NCI-H1417 (cell line): ENCODE measurements around the gene TMEM41A.

Source experiments
- DNase-seq, 3 experiments: peaks; one replicate each; lab custom pipeline; 2025; lab: John Stamatoyannopoulos, UW

Gene TMEM41A

DNA sequence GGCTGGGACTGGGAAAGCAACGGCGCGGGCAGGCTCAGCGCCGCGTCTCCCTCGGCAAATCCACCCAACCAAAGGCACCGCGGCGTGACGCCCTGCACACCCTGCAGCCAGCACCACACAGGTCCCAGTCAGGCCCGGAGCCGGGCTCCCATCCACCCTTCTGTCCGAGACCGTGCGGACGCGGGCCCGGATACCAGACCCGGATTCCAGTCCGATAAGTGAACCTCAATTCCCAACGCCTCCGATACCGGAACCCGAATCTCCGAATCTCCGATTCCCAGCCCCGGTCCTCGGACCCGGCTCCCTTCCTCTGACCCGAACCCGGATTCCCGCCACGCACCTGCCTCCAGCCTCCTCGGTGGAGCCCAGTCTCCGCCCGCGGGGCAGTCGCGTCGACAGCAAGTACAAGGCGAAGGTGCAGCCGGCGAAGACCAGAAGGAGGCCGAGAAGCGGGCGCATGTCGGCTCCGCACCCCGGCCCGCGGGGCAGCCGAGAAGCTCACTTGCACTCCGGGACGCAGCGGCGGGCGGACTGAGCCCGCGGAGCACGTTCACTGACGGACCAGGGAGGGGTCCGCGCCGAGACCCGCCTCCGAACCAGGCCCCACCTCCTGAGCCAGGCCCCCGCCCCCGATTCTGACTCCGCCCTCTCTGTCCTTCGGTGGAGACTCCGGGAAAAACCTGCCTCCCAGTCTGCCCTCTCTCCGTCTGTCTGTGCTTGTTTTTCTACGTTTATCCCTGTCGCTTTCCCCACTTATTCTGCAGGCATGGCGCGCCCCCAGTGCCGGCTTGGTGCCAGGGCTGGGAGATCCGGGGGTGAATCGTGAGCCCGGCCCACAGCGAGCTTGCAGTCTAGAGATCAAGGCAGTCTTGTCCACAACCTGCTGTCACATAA, at the start of gene TMEM41A:
Gene TMEM41A (minus strand): TSS at position 533 of the 894 bp plus-strand sequence. CDS start 74 bp downstream, at position 459.
- peak; percentile 90 to 95 (median 94) for DNase-seq

DNA sequence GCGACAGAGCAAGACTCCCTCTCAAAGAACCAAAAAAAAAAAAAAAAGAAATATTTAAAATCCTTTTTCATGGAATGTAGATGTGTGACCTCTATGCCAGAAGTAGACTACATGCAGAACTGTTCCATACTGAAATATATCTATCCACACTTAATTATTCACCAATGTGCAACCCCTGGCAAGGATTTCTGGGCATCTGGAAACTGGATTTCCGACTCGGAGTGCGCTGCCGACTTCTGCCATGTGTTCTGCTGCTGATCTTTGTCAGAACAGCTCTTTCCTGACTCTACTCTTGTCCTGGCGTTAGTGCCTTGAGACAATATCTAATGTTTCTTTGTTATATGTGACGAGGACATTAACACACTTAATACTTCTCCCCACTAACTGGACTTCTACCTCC, 41.9 kb upstream of the TMEM41A start:
- no peak for DNase-seq

DNA sequence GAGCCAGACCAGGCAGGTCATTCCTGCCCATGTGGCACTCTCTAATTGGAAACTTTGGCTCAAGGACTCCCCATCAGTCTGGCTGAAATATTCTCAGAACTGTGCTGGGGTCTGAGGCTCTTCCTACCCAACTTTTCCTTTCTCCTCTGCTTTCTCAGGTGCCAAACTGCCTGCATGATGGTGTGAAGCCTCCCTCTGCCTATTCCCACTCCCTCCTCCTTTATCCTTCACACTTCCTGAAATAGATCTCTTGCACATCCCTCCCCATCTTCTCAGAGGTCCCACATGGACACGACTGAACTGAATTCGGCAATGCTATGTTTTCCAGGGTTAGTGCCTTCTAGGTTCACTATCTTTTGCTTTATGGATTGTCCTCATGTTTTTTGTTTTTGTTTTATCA, 41.1 kb upstream of the TMEM41A start:
- DNase-seq, result no peak

DNA sequence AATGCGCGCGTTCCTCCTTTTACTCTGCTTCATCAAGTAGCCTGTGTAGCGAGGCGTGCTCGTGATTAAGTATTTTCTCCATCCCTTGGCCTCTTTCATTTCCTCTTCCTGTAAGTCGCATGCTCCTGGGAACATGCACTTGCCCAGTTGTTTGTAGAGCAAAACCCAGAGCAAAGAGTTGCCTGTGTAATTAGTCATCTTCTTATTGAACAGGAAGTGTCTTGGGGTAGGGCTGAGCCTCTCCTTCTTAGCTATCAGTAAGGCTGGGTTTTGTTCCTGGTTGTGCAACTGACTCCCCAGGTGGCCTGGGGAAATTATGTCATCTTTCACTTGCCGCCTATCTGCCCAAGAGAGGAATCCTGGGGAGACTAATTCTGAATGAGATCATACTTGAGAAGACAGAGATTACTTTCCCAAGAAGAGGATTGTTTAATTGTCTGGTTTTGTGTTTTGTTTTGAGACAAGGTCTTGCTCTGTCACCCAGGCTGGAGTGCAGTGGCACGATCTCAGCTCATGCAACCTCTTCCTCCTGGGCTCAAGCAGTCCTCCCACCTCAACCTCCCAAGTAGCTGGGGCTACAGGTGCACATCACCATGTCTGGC, 38.6 kb upstream of the TMEM41A start:
- DNase-seq, result peak in 2 of 3 experiments; percentile 24 to 28

DNA sequence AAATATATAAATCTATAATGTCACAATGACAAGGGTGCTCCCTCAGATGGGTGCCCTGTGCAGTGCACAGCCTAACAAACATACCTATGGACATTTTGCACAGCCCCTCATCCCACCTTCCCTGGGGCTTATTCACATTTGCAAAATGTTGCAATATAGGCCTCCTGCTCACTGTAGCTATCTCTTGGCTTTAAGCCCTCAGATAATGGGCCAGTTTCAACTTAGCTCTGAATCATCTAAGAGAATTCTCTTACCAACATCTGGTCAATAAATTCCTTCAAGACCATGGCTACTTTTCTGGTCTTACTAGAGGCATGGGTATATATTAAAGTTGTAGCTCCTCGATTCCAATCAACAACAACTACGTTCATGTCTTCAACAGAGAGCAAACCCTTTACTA, 35.7 kb upstream of the TMEM41A start:
- DNase-seq, result no peak

DNA sequence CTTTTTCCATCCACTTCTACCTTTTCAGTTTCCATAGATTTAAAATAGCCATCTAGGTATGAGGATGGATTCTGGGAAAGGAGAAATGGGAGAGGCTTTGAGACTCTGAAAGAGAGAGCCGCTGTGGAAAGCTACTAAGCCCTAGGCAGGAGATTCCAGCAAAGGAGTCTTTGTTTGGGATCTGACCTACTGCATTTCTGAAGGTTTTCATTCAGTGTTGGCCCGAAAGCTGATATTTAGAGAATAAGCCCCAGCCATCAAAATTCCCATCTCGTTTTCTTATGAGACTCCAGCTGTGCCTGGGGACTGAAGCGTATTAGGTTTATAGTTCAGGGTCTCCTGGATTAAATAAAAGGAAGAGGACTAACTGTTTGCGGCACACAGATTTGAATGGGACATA, 34.1 kb upstream of the TMEM41A start:
- no peak for DNase-seq

DNA sequence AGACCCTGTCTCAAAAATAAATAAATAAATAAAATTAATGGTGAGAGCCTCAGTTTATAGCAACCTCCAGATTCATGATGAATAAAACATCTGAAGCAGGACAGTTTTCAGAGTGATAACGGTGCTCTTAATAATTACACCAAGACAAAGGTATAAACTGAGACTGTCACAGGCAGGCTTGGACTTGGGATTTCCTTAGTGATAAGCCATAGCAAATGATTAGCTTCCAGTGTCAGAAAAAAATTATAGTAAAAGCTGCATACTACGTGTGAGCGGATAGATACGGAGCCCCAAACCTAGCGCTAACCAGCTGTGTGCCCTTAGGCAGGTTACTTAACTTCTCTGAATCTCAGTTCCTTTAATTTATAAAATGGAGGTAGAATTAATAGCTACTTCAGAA, 32.0 kb upstream of the TMEM41A start:
- no peak for DNase-seq

DNA sequence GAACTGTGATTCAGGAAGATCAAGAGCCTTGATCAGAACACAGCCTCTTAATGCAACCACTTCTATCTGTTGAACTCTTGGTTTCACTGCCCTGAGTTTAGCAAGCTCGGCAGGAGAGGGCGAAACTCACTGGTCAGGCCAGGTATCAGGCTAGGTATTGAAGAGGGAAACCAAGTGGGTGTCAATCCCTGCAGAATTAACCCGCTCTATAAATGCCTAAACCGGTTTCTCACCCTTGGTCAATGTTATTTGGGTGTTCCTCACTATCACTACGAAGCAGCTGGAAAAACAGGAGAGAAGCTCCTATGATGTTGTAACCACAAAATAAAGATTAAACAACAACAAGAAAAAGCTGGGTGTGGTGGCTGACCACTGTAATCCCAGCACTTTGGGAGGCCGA, 29.7 kb upstream of the TMEM41A start:
- no peak for DNase-seq

DNA sequence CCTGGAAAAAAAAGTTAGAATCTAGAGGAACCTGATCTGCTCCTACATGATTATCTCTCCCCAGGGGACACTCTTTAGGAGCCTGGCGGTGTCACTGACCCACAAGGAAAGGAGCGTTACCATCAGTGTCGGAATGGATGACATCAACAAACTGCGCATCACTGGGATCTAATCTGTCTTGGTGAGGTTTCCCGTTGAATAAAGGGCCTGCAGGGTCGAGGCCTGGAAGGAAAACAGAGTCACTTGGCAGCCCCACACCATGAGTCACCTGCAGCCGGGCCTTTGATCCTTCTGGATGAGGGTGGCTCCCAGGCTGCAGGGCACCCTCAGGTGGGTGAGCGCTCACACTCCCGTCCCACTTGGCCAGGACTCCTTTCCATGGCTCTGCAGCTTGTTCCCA, 28.5 kb upstream of the TMEM41A start:
- DNase-seq, result no peak

DNA sequence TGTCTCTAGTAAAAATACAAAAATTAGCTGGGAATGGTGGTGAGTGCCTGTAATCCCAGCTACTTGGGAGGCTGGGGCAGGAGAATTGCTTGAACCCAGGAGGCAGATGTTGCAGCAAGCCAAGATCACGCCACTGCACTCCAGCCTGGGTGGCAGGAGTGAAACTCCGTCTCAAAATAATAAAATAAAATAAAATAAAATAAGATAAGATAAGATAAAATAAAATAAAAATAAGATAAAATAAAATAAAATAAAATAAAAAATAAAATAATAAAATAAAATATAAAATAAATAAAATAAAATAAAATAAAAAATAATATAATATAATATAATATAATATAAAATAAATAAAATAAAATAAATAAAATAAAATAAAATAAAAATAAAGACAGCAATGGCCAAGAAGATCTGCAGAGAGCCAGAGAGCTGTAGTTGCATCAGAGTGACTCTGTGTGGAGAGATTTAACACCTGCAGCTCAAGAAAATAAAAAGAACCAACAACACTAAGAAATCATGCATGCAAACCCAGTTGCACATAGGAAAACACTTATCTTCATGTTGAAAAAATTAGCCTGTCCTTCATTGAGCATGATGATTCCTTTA, 27.6 kb upstream of the TMEM41A start:
- DNase-seq, result no peak

DNA sequence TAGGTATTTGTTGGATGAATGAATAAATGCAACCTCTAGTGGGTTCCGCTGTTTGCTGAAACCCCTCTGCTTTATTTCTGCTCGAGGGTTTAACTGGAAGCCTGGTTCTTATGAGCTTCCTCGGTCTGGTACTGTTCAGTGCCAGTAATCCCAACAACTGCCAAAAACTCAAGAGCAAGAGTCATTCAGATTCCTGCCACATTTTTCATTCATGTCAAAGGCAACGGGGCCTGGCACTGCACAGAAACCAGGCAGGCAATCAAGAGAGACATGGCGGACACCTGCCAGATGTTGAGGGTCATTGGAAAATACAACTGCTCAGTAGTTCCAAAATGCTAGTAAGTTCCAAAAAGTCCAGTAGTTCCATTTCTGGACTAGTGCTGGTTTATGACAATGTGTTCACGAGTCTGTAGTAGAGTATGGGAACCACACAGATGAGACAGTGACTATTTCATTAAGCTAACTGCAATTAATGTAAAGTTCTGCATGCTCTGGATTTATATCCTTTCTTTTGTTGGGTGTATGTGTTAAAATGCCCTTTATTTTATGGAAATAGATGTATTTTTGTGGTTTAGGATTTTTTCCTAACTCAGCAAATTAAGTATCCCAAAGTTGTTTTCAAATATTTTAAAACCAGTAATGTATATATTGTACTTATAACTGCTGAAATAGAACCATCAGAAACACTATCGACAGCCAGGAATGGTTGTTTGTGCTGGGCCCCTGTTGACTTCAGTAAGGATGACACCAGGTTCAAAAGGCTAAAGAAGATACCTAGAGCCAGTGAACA, 22.7 kb upstream of the TMEM41A start:
- DNase-seq, result no peak

DNA sequence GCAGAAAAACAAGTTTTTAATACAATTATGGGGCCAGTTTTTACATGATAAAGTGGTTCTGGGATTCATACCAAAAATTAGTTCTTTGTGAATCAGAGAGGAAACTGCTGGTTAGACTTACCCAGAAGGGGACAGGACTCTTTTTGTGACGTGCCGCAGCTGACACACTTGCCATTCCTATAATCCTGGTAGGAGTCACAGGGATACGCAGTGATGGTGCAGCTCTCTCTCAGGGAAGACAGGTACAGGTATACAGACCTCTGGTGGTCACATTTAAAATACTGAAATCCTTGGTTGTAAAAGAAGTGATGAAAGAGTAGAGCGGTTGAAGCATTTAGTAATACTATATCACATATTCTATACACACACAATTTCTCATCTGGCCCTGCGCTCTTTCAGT, 20.2 kb upstream of the TMEM41A start:
- DNase-seq, result peak in 1 of 3 experiments; percentile 42

DNA sequence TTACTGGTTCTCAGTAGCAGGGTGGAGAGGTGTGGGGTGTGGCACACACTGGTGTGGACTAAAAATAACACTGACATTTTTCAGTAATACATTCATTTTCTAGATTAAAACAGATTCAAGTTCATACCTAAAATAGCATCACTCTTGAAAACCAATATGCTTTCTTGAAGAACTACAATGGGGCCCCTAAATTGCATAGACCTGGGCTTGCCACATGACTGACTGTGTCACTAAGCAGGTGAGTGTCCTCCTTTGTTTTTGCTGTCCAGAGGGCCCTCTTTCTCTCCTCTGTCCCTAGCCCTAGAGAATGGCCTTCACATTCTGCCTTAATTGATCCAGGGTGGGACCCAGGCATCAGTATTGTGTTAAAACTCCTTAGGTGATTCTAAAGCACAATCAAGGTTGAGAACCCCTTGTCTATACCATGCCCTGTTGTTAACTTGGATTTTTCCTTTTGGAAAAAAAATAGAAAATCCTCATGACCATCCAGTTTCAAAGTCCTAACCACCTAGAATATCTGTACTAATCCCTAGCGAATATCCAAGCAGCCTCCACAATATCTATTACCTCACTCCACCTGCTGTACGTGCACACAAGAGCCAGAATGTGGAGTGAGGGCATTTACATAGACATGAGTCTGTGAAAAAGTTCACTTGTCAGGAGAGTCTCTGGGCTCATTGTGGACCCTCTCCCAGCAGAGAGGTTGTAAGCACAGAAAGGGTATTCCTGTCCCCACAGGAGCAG, 18.7 kb upstream of the TMEM41A start:
- DNase-seq, result no peak

DNA sequence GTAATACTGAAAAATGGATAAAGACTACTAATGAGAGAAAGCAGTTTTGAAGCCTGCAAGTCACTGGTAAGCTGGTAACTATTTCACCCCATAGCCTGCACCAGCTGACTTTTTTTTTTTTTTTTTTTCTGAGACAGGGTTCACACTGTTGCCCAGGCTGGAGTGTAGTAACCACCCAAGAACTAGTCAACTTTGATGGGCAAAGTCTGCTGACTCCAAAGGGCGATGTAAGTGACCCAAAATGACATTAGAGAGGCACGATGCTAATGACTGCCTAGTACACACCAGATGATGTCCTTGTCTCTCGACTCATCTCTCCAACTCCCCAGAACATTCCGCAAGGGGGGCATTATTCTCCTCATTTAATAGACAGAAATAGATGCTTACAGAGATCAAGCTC, 12.9 kb upstream of the TMEM41A start:
- DNase-seq, result no peak

DNA sequence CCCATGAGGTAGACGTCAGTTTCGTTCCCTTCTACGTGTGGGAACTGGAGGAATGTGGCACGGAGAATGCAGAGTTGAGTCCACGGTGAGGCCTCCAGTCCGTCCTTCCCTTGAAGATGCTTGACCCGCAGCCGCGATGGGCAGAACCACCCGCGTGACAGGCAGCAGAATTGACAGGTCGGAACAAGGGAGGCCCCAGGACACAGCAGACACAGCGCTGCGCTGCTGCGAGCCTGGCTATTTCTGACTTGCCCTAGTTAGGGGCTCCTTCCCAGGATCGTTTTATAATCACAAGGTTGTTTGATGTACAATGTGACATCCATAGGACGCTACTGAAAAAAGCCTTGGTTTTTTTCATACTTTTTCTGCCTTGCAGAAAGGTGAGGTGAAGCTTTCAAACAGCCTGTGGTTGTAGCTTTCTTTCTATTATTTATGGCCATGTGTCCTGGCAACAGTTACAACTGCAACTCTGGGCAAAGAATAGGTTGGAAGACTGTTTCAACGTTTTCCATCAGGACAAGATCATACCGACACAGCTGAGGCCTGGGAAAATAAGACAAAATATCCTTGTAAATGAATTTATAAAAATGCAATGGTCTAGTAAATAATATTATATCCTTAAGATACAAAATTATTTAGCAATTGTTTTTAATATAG, 9.6 kb upstream of the TMEM41A start:
- DNase-seq, result no peak

DNA sequence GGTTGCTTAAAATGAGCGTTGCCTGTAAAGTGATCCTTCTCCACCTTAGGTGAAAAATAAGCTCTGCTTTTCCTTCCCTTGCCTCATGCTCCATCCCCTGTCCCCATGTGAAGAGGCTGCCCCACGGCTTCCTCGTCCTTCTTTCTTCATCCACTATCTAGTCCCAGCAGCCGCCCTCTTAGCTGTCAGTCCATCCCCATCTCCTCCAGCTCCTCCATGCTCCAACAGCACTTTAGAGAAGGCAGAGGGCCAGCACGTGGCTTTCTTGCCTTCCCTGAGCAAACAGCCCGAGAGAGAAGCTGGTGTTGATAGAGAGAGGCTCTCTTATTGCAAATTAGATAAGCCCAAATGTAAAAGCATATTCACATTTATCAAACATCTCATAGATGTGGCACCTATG, 9.0 kb upstream of the TMEM41A start:
- DNase-seq, result no peak

DNA sequence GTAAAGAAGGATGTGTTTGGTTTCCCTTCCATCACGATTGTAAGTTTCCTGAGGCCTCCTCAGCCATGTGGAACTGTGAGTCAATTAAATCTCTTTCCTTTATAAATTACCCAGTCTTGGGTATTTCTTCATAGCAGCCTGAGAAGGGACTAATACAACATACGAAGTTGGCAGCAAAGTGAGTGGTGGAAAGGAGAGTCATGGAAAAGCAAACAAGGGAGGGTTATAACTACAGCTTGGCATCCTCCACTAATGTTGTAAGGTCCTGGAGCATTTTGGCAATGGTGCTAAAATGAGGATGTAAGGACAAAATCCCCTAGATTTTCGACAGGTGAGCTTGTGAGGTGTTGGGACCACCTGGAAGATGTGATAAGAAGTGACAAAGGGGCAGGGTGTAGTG, 5.8 kb upstream of the TMEM41A start:
- DNase-seq, result no peak

DNA sequence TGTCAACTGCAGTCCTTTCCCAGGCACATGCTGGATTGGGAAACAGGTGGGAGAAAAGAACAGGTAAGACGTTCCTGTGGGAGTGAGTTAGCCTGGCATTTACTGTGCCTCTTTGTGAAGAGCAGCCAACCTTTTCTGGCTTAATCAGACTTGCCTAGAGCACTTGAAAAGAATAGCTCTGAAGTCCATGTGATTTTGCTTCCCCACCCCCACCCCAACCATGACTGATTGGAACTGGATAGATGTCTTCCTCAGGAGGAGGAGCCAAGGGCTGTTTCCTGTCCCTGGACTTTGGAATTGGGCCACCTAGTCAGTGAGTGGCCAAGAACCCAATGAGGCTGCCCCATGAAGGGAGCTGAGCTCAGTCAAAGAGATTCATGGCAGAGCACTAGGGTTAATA, 4.7 kb upstream of the TMEM41A start:
- DNase-seq, result no peak

DNA sequence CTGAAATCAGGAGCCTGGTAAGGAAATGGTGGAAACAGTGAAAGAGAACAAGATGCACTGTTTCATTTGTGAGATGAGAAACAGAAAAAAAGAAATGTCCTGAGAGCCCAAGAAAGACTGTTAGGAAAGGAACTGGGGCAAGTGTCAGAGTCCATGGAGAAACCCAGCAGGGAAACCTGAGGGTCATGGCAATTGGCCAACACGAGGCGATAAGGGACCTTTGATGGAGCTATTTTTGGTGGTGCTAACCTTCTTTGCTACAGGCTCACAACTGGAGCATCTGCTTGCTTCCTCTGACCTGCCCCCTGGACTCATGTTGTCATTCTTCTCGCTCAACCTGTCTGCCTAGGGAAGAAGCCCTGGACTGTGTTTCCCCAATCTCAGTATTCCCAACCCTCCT, 4.2 kb upstream of the TMEM41A start:
- DNase-seq, result no peak

DNA sequence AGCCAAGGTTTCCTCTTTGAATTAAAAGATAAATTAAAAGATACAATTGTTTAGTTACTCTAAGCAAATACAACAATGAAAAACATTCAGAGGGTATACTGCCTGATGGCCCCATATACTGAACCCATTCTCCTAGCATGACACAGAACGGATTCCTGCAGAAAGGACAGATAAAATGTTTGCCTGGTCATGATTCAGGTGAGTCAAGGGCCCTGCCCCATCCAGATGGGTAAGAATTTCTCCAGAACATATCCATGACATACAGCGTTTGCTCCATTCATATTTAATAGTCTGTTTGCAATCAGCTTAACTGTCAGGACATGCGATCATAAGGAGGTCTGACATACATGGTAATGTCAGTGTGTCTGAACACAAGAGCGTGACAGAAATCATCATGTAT, 8.6 kb downstream of the TMEM41A start:
- DNase-seq, result no peak

DNA sequence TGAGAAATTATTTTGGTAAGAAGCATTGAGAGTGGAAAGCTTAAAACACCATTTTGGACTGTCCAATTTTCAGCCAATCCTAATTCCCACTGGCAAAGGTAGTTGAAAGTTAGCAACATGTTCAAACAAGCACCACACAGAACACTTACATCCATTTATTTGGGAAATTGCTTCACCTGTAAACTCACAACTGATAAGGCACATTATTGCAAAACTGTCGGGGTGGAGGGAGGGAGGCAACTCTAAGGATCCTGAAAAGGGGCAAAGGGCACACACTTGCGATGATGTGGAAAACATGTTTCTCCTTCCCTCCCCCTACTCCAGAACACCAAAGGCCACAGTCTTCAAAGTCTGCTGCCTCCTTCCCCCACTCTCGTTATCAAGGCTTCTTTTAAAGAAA, 9.4 kb downstream of the TMEM41A start:
- DNase-seq, result no peak
